ENCODE data around the gene RFWD3. TPM values are rescaled to one million over a fixed set of nuclear protein-coding genes. Genes with fewer than 3 reads are reported as not detected.
A peak's percentile ranks its signal among the peaks of the same experiment; 100 is the strongest.

The RFWD3 gene
- total RNA-seq, 2 experiments from 2014 or later = 121 to 162 TPM

- H3K27ac Mint-ChIP-seq = peak overlapping the region; percentile 13
- no peak for DNase-seq
- CTCF ChIA-PET = interaction anchor here (1.8 to 2.1 kb wide), 2 partner anchors 25 to 317 kb away, joined by 4 to 6 read pairs; no protein-coding TSS in a partner anchor
- peaks cover 33% of the 10 kb centered on the region for H3K4me1 Mint-ChIP-seq
- H3K4me3 Mint-ChIP-seq = no peak overlapping the region
- H3K9me3 Mint-ChIP-seq (ENCODE audit: low read depth) = no peaks in the 10 kb centered on the region
- peak; percentile 23 for ATAC-seq
- peaks cover 71% of the 10 kb centered on the region for H3K36me3 Mint-ChIP-seq
- no peaks in the 10 kb centered on the region for H3K27me3 Mint-ChIP-seq
These were observed 39.8 kb downstream of the RFWD3 start for GRCh38 chr16:74626741-74627416.

DNA sequence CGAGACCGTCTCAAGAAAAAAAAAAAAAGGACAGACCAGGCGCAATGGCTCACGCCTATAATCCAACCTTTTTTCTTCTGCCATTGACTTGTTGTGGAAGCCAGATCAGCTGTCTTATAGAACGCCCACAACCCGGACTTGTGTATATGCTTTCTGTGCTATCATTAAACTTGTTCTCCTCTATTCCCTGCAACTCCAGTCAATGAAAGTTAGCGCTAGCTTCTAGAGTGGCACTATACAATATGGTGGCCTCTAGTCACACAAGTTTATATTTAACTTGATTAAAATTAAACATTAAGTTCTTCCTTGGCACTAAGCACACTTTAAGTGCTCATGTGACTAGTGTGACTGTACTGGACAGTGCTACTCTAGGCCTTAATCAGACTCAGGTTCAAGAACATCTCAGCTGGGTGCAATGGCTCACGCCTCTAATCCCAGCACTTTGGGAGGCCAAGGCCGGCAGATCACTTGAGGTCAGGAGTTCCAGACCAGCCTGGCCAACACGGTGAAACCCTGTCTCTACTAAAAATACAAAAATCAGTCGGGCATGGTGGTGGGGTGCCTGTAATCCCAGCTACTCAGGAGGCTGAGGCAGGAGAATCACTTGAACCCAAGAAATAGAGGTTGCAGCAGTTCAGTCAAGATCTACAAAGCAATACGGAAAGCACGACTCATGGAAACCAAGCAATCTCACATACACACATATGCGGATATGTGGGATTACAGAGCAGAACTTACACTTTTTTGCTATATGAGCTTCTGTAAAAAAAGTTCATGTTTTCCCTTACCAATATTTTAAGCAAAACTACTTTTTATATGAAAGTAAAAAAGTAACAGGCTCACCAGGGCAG is 41.0 kb downstream of the RFWD3 start:
- ATAC-seq (no peak), DNase-seq (no peak)
- no peaks in the 10 kb centered on the region for H3K27me3 Mint-ChIP-seq
- H3K4me3 Mint-ChIP-seq = no peak overlapping the region
- no peak overlapping the region for H3K27ac Mint-ChIP-seq
- H3K4me1 Mint-ChIP-seq = peaks cover 33% of the 10 kb centered on the region
- peaks cover 72% of the 10 kb centered on the region for H3K36me3 Mint-ChIP-seq
- H3K9me3 Mint-ChIP-seq (ENCODE audit: low read depth) = no peaks in the 10 kb centered on the region
- CTCF ChIA-PET = interaction anchor here (0.9 to 1.8 kb wide), 3 partner anchors 26 to 321 kb away, joined by 3 to 4 read pairs (median 3); no protein-coding TSS in a partner anchor

GRCh38 chr16:74623839-74624235 is 42.8 kb downstream of the RFWD3 start:
- Mint-ChIP-seq H3K36me3 (peaks cover 60% of the 10 kb centered on the region), H3K27ac (peak overlapping the region; percentile 9), H3K27me3 (no peaks in the 10 kb centered on the region), H3K9me3 (ENCODE audit: low read depth) (no peaks in the 10 kb centered on the region), H3K4me1 (peaks cover 25% of the 10 kb centered on the region), H3K4me3 (no peak overlapping the region)
- no peak for DNase-seq
- CTCF ChIA-PET = no interaction called here
- no peak for ATAC-seq

- Mint-ChIP-seq H3K36me3 (peaks cover 56% of the 10 kb centered on the region), H3K4me1 (peaks cover 20% of the 10 kb centered on the region), H3K4me3 (no peak overlapping the region), H3K27ac (peak overlapping the region; percentile 8), H3K27me3 (no peaks in the 10 kb centered on the region), H3K9me3 (ENCODE audit: low read depth) (no peaks in the 10 kb centered on the region)
- ATAC-seq (peak; percentile 64), DNase-seq (no peak)
- CTCF ChIA-PET = interaction anchor here (0.7 to 1.6 kb wide), 12 partner anchors 12 to 314 kb away, joined by 3 to 7 read pairs (median 4); partner anchors contain the start of gene GLG1
These were observed 43.4 kb downstream of the RFWD3 start for GRCh38 chr16:74623214-74623838.

- H3K27me3 Mint-ChIP-seq = no peaks in the 10 kb centered on the region
- ATAC-seq (no peak), DNase-seq (no peak)
- no peak overlapping the region for H3K4me3 Mint-ChIP-seq
- H3K4me1 Mint-ChIP-seq = peaks cover 9% of the 10 kb centered on the region
- CTCF ChIA-PET = interaction anchor here (1.0 to 1.6 kb wide), 7 partner anchors 15 to 312 kb away, joined by 3 to 7 read pairs (median 4); partner anchors contain the start of gene GLG1
- H3K9me3 Mint-ChIP-seq (ENCODE audit: low read depth) = no peaks in the 10 kb centered on the region
- peaks cover 52% of the 10 kb centered on the region for H3K36me3 Mint-ChIP-seq
- H3K27ac Mint-ChIP-seq = no peak overlapping the region
These were observed 44.7 kb downstream of the RFWD3 start for GRCh38 chr16:74622005-74622404.

GRCh38 chr16:74617206-74617788 is 49.4 kb downstream of the RFWD3 start:
- ATAC-seq (no peak), DNase-seq (no peak)
- Mint-ChIP-seq H3K9me3 (ENCODE audit: low read depth) (no peaks in the 10 kb centered on the region), H3K4me1 (no peaks in the 10 kb centered on the region), H3K4me3 (no peak overlapping the region), H3K27ac (no peak overlapping the region), H3K27me3 (no peaks in the 10 kb centered on the region), H3K36me3 (peaks cover 23% of the 10 kb centered on the region)
- CTCF ChIA-PET = interaction anchor here (1.3 kb wide), 1 partner anchor 168 kb away, joined by 3 read pairs; no protein-coding TSS in a partner anchor

GRCh38 chr16:74611721-74612120 is 55.0 kb downstream of the RFWD3 start:
- Mint-ChIP-seq H3K4me1 (peaks cover 25% of the 10 kb centered on the region), H3K27ac (no peak overlapping the region), H3K27me3 (no peaks in the 10 kb centered on the region), H3K9me3 (ENCODE audit: low read depth) (no peaks in the 10 kb centered on the region), H3K4me3 (no peak overlapping the region), H3K36me3 (peaks cover 9% of the 10 kb centered on the region)
- CTCF ChIA-PET = interaction anchor here (1.0 kb wide), 1 partner anchor 11 kb away, joined by 3 read pairs; no protein-coding TSS in a partner anchor
- DNase-seq (no peak), ATAC-seq (no peak)

GRCh38 chr16:74608944-74609343 is 57.7 kb downstream of the RFWD3 start:
- peak; percentile 59 for DNase-seq
- Mint-ChIP-seq H3K36me3 (peaks cover 7% of the 10 kb centered on the region), H3K4me1 (peaks cover 43% of the 10 kb centered on the region), H3K27me3 (no peaks in the 10 kb centered on the region), H3K27ac (no peak overlapping the region), H3K4me3 (no peak overlapping the region), H3K9me3 (ENCODE audit: low read depth) (no peaks in the 10 kb centered on the region)
- no peak for ATAC-seq
- CTCF ChIA-PET = interaction anchor here (0.6 kb wide), 1 partner anchor 332 kb away, joined by 3 read pairs; no protein-coding TSS in a partner anchor

GRCh38 chr16:74608381-74608780 is 58.3 kb downstream of the RFWD3 start:
- Mint-ChIP-seq H3K9me3 (ENCODE audit: low read depth) (no peaks in the 10 kb centered on the region), H3K36me3 (peaks cover 10% of the 10 kb centered on the region), H3K4me3 (peak overlapping the region; percentile 36), H3K4me1 (peaks cover 49% of the 10 kb centered on the region), H3K27ac (peak overlapping the region; percentile 40), H3K27me3 (no peaks in the 10 kb centered on the region)
- no peak for ATAC-seq
- no peak for DNase-seq
- CTCF ChIA-PET = interaction anchor here (0.6 kb wide), 2 partner anchors 114 to 333 kb away, joined by 3 read pairs; no protein-coding TSS in a partner anchor

DNA sequence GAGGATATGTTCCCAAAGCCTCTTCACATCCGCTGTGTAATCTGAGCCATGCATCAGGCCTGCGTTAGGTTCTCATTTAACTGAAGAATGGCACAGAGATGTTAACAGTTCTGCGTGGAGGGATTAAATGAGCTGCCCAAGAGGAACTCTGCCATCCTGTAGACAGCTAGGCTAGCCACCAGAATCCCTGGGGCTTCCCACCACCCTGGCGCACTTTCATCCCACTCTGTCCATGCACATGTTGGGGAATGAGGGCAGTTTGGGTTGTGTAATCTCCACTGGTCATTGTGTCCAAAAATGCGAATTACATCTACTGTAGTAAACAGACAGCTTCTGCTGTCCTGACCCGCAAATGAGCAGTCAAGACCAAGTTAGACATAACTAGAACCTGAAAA is 58.7 kb downstream of the RFWD3 start:
- Mint-ChIP-seq H3K36me3 (peaks cover 10% of the 10 kb centered on the region), H3K27me3 (no peaks in the 10 kb centered on the region), H3K4me3 (peak overlapping the region; percentile 36), H3K4me1 (peaks cover 51% of the 10 kb centered on the region), H3K27ac (peak overlapping the region; percentile 40), H3K9me3 (ENCODE audit: low read depth) (no peaks in the 10 kb centered on the region)
- ATAC-seq (no peak), DNase-seq (no peak)
- CTCF ChIA-PET = interaction anchor here (0.6 to 1.6 kb wide), 2 partner anchors 15 to 113 kb away, joined by 3 to 5 read pairs; no protein-coding TSS in a partner anchor

DNA sequence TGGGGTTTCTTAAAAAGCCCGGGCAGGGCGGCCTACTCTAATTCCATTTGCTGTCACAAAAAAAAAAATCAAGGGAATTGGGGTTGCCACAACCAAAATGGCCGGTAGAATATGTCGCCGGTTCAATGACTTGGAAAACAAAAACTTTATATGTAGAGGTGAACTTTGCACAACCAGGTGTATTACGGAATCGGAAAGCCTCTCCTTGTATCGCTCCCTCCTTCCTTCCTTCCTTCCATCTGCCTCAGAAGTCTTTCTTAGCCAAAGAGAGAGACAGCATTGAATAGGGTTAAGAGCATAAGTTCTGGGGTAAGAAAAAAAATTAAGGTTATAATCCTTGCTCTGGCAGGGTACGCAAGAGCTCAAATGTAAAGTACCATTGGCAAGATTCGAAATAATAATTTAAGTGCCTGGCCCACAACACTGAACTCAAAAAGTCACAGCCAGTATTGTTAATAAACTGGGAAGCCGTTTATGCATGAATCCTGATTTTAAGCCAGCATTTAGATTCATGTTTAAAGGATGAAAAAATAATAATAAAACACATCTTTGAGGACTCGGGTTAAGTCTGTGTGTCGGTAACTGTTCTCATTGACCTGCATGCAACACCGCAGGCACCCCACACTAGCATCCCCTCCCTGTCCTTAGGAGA is 59.2 kb downstream of the RFWD3 start:
- Mint-ChIP-seq H3K36me3 (peaks cover 14% of the 10 kb centered on the region), H3K4me1 (peaks cover 56% of the 10 kb centered on the region), H3K4me3 (peak overlapping the region; percentile 93), H3K27me3 (no peaks in the 10 kb centered on the region), H3K9me3 (ENCODE audit: low read depth) (no peaks in the 10 kb centered on the region), H3K27ac (peak overlapping the region; percentile 89)
- no peak for ATAC-seq
- no peak for DNase-seq
- CTCF ChIA-PET = interaction anchor here (0.6 to 1.6 kb wide), 3 partner anchors 15 to 114 kb away, joined by 3 to 5 read pairs (median 3); no protein-coding TSS in a partner anchor

Data from activated CD8-positive, alpha-beta memory T cell treated with anti-CD3 and anti-CD28 coated beads, Interleukin-2, amount 10 ng/mL, durations not matched to agents 7 days and 5 days (primary cell).